Adrenal gland (tissue), 5 donors: ENCODE results near the gene EEF1AKMT3.

Experiments
- POLR2A ChIP-seq, 2 donors: fragments of 450-650 bp; IDR thresholded peaks; one replicate each; pipeline ENCODE4 v1.6.1; 2017; ENCODE audit warnings: antibody characterized with exemption in 2 of 2, mild to moderate bottlenecking in 2 of 2, moderate library complexity in 1 of 2
- TF ChIP-seq, protein P1 (sequence below), 6 experiments: fragments of 450-650 bp in 4 of 6; fragments of 200-600 bp in 2 of 6; sonication (generic) in 1 of 6; IDR thresholded peaks; 1 replicate in 5 of 6; 2 replicates in 1 of 6; pipeline versions ENCODE4 v1.5.1 to v1.8.0; 2016 to 2021; ENCODE audit warnings: antibody characterized with exemption in 6 of 6, mild to moderate bottlenecking in 2 of 6, moderate library complexity in 1 of 6
- donor health status: DM: no; HTN: no; CAD: no.

DNA sequence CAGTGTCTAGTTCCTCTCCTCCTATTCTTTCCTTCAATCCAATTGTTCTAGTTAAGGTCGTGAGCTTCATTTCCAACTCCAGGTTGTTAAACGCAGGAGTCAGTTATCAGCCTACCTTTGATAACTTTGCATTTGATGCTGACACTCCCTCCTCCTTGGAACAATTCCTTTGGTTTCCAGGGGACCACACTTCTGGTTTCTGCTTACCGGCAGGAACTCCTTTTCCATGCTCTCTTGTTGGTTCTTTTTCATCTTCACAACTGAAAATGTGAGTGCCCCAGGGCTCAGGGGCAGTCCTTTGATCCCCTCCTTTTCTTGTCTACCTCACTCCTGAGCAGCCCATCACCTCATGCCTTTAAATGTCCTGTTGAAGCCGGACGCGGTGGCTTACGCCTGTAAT is 5.0 kb downstream of the EEF1AKMT3 start:
- TF ChIP-seq POLR2A (IDR thresholded peaks at IDR 0.05), result no peak
- TF ChIP-seq, protein P1, sequence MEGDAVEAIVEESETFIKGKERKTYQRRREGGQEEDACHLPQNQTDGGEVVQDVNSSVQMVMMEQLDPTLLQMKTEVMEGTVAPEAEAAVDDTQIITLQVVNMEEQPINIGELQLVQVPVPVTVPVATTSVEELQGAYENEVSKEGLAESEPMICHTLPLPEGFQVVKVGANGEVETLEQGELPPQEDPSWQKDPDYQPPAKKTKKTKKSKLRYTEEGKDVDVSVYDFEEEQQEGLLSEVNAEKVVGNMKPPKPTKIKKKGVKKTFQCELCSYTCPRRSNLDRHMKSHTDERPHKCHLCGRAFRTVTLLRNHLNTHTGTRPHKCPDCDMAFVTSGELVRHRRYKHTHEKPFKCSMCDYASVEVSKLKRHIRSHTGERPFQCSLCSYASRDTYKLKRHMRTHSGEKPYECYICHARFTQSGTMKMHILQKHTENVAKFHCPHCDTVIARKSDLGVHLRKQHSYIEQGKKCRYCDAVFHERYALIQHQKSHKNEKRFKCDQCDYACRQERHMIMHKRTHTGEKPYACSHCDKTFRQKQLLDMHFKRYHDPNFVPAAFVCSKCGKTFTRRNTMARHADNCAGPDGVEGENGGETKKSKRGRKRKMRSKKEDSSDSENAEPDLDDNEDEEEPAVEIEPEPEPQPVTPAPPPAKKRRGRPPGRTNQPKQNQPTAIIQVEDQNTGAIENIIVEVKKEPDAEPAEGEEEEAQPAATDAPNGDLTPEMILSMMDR (IDR thresholded peaks at IDR 0.05), result no peak
